ENCODE measurements around the gene APOBEC3H.

DNA sequence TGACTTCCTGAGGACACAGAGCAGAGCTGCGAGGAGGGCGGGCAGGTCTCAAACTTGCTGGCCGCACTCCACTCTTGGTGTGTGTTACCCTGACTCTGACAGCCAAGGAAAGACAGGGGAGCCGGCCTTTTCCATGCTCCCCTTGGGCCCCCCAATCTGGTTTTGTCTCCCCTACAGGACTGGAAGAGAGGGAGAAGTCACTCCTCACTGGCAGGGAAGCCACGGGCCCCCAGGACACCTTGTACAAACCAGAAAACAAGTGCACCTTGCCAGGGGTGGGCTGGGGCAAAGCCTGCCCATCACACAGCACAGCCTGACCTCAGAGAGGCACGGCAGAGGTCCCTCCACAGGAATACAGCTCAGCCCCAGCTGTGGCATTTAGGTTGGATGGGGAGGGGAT is 35.2 kb downstream of the APOBEC3H start:
- TF ChIP-seq POLR2AphosphoS5 (IDR thresholded peaks at IDR 0.05; ENCODE audit: low read depth, low read length) = no peak
- no peak for TF ChIP-seq ELF1 (IDR thresholded peaks at IDR 0.05; ENCODE audit: borderline replicate concordance, low read depth)
- TF ChIP-seq, protein P1, sequence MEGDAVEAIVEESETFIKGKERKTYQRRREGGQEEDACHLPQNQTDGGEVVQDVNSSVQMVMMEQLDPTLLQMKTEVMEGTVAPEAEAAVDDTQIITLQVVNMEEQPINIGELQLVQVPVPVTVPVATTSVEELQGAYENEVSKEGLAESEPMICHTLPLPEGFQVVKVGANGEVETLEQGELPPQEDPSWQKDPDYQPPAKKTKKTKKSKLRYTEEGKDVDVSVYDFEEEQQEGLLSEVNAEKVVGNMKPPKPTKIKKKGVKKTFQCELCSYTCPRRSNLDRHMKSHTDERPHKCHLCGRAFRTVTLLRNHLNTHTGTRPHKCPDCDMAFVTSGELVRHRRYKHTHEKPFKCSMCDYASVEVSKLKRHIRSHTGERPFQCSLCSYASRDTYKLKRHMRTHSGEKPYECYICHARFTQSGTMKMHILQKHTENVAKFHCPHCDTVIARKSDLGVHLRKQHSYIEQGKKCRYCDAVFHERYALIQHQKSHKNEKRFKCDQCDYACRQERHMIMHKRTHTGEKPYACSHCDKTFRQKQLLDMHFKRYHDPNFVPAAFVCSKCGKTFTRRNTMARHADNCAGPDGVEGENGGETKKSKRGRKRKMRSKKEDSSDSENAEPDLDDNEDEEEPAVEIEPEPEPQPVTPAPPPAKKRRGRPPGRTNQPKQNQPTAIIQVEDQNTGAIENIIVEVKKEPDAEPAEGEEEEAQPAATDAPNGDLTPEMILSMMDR (IDR thresholded peaks at IDR 0.05 in 2 of 3, conservative IDR thresholded peaks at IDR 0.05 in 1 of 3; ENCODE audit: borderline replicate concordance in 1 of 3, insufficient read depth in 1 of 3, low read depth in 2 of 3, low read length in 2 of 3) = no peak
- no peak for TF ChIP-seq EGR1 (IDR thresholded peaks at IDR 0.05; ENCODE audit: low read depth)
- TF ChIP-seq, protein P2, sequence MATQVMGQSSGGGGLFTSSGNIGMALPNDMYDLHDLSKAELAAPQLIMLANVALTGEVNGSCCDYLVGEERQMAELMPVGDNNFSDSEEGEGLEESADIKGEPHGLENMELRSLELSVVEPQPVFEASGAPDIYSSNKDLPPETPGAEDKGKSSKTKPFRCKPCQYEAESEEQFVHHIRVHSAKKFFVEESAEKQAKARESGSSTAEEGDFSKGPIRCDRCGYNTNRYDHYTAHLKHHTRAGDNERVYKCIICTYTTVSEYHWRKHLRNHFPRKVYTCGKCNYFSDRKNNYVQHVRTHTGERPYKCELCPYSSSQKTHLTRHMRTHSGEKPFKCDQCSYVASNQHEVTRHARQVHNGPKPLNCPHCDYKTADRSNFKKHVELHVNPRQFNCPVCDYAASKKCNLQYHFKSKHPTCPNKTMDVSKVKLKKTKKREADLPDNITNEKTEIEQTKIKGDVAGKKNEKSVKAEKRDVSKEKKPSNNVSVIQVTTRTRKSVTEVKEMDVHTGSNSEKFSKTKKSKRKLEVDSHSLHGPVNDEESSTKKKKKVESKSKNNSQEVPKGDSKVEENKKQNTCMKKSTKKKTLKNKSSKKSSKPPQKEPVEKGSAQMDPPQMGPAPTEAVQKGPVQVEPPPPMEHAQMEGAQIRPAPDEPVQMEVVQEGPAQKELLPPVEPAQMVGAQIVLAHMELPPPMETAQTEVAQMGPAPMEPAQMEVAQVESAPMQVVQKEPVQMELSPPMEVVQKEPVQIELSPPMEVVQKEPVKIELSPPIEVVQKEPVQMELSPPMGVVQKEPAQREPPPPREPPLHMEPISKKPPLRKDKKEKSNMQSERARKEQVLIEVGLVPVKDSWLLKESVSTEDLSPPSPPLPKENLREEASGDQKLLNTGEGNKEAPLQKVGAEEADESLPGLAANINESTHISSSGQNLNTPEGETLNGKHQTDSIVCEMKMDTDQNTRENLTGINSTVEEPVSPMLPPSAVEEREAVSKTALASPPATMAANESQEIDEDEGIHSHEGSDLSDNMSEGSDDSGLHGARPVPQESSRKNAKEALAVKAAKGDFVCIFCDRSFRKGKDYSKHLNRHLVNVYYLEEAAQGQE (IDR thresholded peaks at IDR 0.05; ENCODE audit: low read depth) = no peak
- TF ChIP-seq SP1 (IDR thresholded peaks at IDR 0.05; ENCODE audit: low read depth) = no peak
- TF ChIP-seq, protein P3, sequence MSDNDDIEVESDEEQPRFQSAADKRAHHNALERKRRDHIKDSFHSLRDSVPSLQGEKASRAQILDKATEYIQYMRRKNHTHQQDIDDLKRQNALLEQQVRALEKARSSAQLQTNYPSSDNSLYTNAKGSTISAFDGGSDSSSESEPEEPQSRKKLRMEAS (IDR thresholded peaks at IDR 0.05) = no peak

All from HCT116 (cell line).